ENCODE data around the gene LPA.

GRCh38 chr6:160509610-160510009 is 154.5 kb downstream of the LPA start:
- no peak for TF ChIP-seq FOXK2 (IDR thresholded peaks at IDR 0.05)
- no peak for TF ChIP-seq SP1 (IDR thresholded peaks at IDR 0.05)
- no peak for TF ChIP-seq ZNF384 (IDR thresholded peaks at IDR 0.05)
- no peak for TF ChIP-seq FOXA1 (IDR thresholded peaks at IDR 0.05)
- TF ChIP-seq SUZ12 (IDR thresholded peaks at IDR 0.05), result no peak
- TF ChIP-seq FOXM1 (IDR thresholded peaks at IDR 0.05; ENCODE audit: borderline replicate concordance), result no peak
- no peak for TF ChIP-seq PKNOX1 (IDR thresholded peaks at IDR 0.05)
- TF ChIP-seq BHLHE40 (IDR thresholded peaks at IDR 0.05; ENCODE audit: borderline replicate concordance), result no peak
- no peak for TF ChIP-seq L3MBTL2 (conservative IDR thresholded peaks at IDR 0.05)
- TF ChIP-seq ARNT (IDR thresholded peaks at IDR 0.05), result no peak
- no peak for TF ChIP-seq TARDBP (IDR thresholded peaks at IDR 0.05)
- TF ChIP-seq NFRKB (IDR thresholded peaks at IDR 0.05), result no peak
- no peak for TF ChIP-seq ELF4 (IDR thresholded peaks at IDR 0.05)
- TF ChIP-seq LEF1 (IDR thresholded peaks at IDR 0.05; ENCODE audit: borderline replicate concordance), result no peak
